ENCODE results near the gene SCN5A. TPM values are rescaled to one million over a fixed set of nuclear protein-coding genes. Genes with fewer than 3 reads are reported as not detected.

Gene SCN5A
- total RNA-seq, 4 donors from 2014 or later = 0.42 to 1.3 (median 0.77) TPM

GRCh38 chr3:38551026-38551832, 98.3 kb downstream of the SCN5A start:
- intact Hi-C loops (cut with DNase I) = no loop called here
- no peaks in the 10 kb centered on the region for H3K27me3 ChIP-seq
- no peak overlapping the region for H3K27ac ChIP-seq (replicated peaks in 1 of 4)
- no peak for TF ChIP-seq POLR2A (IDR thresholded peaks at IDR 0.05; ENCODE audit: low read depth)
- TF ChIP-seq EP300 (IDR thresholded peaks at IDR 0.05) = no peak
- TF ChIP-seq CTCF (IDR thresholded peaks at IDR 0.05) = no peak
- TF ChIP-seq POLR2AphosphoS5 (IDR thresholded peaks at IDR 0.05) = no peak
- WGBS = 94% methylated on average over 29 of the region's 30 CpGs
- no peak for DNase-seq (ENCODE audit: extremely low spot score)
- peaks cover 0 to 12% (median 4%) of the 10 kb centered on the region in 4 donors for H3K9me3 ChIP-seq
- peaks cover 0 to 9% (median 0%) of the 10 kb centered on the region in 4 donors for H3K4me1 ChIP-seq
- peaks cover 0 to 56% (median 0%) of the 10 kb centered on the region in 4 donors for H3K36me3 ChIP-seq
- no peak overlapping the region for H3K4me3 ChIP-seq

GRCh38 chr3:38549957-38550840, 99.3 kb downstream of the SCN5A start:
- Histone ChIP-seq H3K27me3 (no peaks in the 10 kb centered on the region), H3K4me3 (no peak overlapping the region), H3K9me3 (peaks cover 0 to 12% (median 4%) of the 10 kb centered on the region in 4 donors), H3K27ac (replicated peaks in 1 of 4) (no peak overlapping the region), H3K36me3 (peaks cover 0 to 46% (median 0%) of the 10 kb centered on the region in 4 donors), H3K4me1 (peaks cover 0 to 9% (median 0%) of the 10 kb centered on the region in 4 donors)
- no peak for TF ChIP-seq POLR2A (IDR thresholded peaks at IDR 0.05; ENCODE audit: low read depth)
- no peak for TF ChIP-seq POLR2AphosphoS5 (IDR thresholded peaks at IDR 0.05)
- TF ChIP-seq EP300 (IDR thresholded peaks at IDR 0.05) = no peak
- TF ChIP-seq CTCF (IDR thresholded peaks at IDR 0.05) = no peak
- intact Hi-C loops (cut with DNase I) = no loop called here
- DNase-seq (ENCODE audit: extremely low spot score) = no peak
- 94% methylated on average over 32 of the region's 33 CpGs for WGBS

- Histone ChIP-seq H3K9me3 (peaks cover 0 to 9% (median 4%) of the 10 kb centered on the region in 4 donors), H3K27ac (replicated peaks in 1 of 4) (no peak overlapping the region), H3K4me1 (peaks cover 0 to 15% (median 0%) of the 10 kb centered on the region in 4 donors), H3K27me3 (no peaks in the 10 kb centered on the region), H3K36me3 (peaks cover 0 to 43% (median 0%) of the 10 kb centered on the region in 4 donors), H3K4me3 (no peak overlapping the region)
- intact Hi-C loops (cut with DNase I) = no loop called here
- DNase-seq (ENCODE audit: extremely low spot score) = no peak
- 93% methylated on average over 6 of the region's 7 CpGs for WGBS
- TF ChIP-seq POLR2AphosphoS5 (IDR thresholded peaks at IDR 0.05) = no peak
- TF ChIP-seq POLR2A (IDR thresholded peaks at IDR 0.05; ENCODE audit: low read depth) = no peak
- TF ChIP-seq EP300 (IDR thresholded peaks at IDR 0.05) = no peak
- no peak for TF ChIP-seq CTCF (IDR thresholded peaks at IDR 0.05)
These were observed 100.0 kb downstream of the SCN5A start for GRCh38 chr3:38549486-38549885.

GRCh38 chr3:38549082-38549481, 100.4 kb downstream of the SCN5A start:
- 79% methylated on average over 6 of the region's 9 CpGs for WGBS
- intact Hi-C loops (cut with DNase I) = no loop called here
- Histone ChIP-seq H3K4me1 (peaks cover 0 to 15% (median 0%) of the 10 kb centered on the region in 4 donors), H3K9me3 (peaks cover 0 to 5% (median 4%) of the 10 kb centered on the region in 4 donors), H3K27ac (replicated peaks in 1 of 4) (no peak overlapping the region), H3K27me3 (no peaks in the 10 kb centered on the region), H3K4me3 (no peak overlapping the region), H3K36me3 (peaks cover 0 to 39% (median 0%) of the 10 kb centered on the region in 4 donors)
- DNase-seq (ENCODE audit: extremely low spot score) = no peak
- TF ChIP-seq POLR2AphosphoS5 (IDR thresholded peaks at IDR 0.05) = no peak
- no peak for TF ChIP-seq EP300 (IDR thresholded peaks at IDR 0.05)
- no peak for TF ChIP-seq POLR2A (IDR thresholded peaks at IDR 0.05; ENCODE audit: low read depth)
- TF ChIP-seq CTCF (IDR thresholded peaks at IDR 0.05) = no peak
